ENCODE data around the gene MAP4K5. TPM values are rescaled to one million over a fixed set of nuclear protein-coding genes. Genes with fewer than 3 reads are reported as not detected.

Gene MAP4K5
- total RNA-seq, 1 experiment from 2014 or later, result 42.8 TPM

GRCh38 chr14:50545618-50546017, 13.2 kb upstream of the MAP4K5 start:
- ChIA-PET CTCF (interaction anchor here (0.6 to 1.2 kb wide), 4 partner anchors 15 to 228 kb away, joined by 4 to 6 read pairs (median 4); partner anchors contain the start of gene ATL1), POLR2A (interaction anchor here (0.6 kb wide), 1 partner anchor 176 kb away, joined by 3 read pairs; no protein-coding TSS in a partner anchor)
- Mint-ChIP-seq H3K4me1 (peaks cover 4% of the 10 kb centered on the region; the same call in 1 of the 2 replicates), H3K9me3 (peaks cover 6% of the 10 kb centered on the region), H3K36me3 (no peaks in the 10 kb centered on the region), H3K4me3 (no peak overlapping the region), H3K27me3 (ENCODE audit: low read depth) (peaks cover under 1% of the 10 kb centered on the region; the same call in 1 of the 2 replicates), H3K27ac (no peak overlapping the region)
- TF ChIP-seq ZNF317 (CRISPR knock-in tag; IDR thresholded peaks at IDR 0.05; ENCODE audit: borderline replicate concordance, low read depth), result no peak
- no peak for TF ChIP-seq GRHL2 (CRISPR knock-in tag; IDR thresholded peaks at IDR 0.05; ENCODE audit: insufficient replicate concordance, severe bottlenecking)
- TF ChIP-seq, protein P1, sequence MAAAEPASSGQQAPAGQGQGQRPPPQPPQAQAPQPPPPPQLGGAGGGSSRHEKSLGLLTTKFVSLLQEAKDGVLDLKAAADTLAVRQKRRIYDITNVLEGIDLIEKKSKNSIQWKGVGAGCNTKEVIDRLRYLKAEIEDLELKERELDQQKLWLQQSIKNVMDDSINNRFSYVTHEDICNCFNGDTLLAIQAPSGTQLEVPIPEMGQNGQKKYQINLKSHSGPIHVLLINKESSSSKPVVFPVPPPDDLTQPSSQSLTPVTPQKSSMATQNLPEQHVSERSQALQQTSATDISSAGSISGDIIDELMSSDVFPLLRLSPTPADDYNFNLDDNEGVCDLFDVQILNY (CRISPR knock-in tag; IDR thresholded peaks at IDR 0.05), result no peak
- DNase-seq (ENCODE audit: low spot score), result no peak
- no peak for ATAC-seq

DNA sequence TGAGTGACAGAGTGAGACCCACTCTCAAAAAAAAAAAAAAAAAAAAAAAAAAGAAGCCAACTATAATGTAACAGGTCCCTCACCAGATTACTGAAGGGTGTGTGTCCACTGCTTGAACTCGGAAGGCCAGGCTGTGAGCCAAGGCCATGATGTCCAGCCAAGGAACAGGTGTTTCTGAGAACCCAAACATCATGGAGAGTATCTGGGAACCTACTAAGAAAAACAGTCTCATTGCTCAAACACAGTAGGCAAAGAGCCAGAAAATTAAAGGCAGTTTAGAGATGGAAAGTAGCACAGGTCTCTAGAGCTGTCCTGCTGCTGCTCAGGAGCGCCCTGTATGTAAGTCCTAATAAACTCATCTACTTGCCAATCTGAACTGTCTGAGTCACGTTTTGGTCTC, 12.5 kb upstream of the MAP4K5 start:
- Mint-ChIP-seq H3K36me3 (no peaks in the 10 kb centered on the region), H3K27me3 (ENCODE audit: low read depth) (no peaks in the 10 kb centered on the region), H3K4me3 (no peak overlapping the region), H3K4me1 (peaks cover 4% of the 10 kb centered on the region; the same call in 1 of the 2 replicates), H3K9me3 (peaks cover 5% of the 10 kb centered on the region), H3K27ac (no peak overlapping the region)
- ChIA-PET POLR2A (interaction anchor here (0.6 kb wide), 1 partner anchor 175 kb away, joined by 3 read pairs; no protein-coding TSS in a partner anchor), CTCF (interaction anchor here (0.6 to 1.2 kb wide), 5 partner anchors 15 to 229 kb away, joined by 4 to 7 read pairs (median 4); partner anchors contain the start of gene ATL1)
- DNase-seq (ENCODE audit: low spot score) (no peak), ATAC-seq (no peak)
- no peak for TF ChIP-seq KAT7 (CRISPR knock-in tag; IDR thresholded peaks at IDR 0.05; ENCODE audit: borderline replicate concordance)
- TF ChIP-seq ZNF121 (CRISPR knock-in tag; IDR thresholded peaks at IDR 0.05), result no peak
- TF ChIP-seq TEAD4 (CRISPR knock-in tag; IDR thresholded peaks at IDR 0.05), result no peak
- no peak for TF ChIP-seq RORB (CRISPR knock-in tag; IDR thresholded peaks at IDR 0.05)
- TF ChIP-seq, protein P1 (CRISPR knock-in tag; IDR thresholded peaks at IDR 0.05), result no peak
- TF ChIP-seq ARID4B (CRISPR knock-in tag; IDR thresholded peaks at IDR 0.05; ENCODE audit: borderline replicate concordance), result no peak
- no peak for TF ChIP-seq ZNF317 (CRISPR knock-in tag; IDR thresholded peaks at IDR 0.05; ENCODE audit: borderline replicate concordance, low read depth)
- TF ChIP-seq, protein P2, sequence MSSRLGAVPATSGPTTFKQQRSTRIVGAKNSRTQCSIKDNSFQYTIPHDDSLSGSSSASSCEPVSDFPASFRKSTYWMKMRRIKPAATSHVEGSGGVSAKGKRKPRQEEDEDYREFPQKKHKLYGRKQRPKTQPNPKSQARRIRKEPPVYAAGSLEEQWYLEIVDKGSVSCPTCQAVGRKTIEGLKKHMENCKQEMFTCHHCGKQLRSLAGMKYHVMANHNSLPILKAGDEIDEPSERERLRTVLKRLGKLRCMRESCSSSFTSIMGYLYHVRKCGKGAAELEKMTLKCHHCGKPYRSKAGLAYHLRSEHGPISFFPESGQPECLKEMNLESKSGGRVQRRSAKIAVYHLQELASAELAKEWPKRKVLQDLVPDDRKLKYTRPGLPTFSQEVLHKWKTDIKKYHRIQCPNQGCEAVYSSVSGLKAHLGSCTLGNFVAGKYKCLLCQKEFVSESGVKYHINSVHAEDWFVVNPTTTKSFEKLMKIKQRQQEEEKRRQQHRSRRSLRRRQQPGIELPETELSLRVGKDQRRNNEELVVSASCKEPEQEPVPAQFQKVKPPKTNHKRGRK (CRISPR knock-in tag; IDR thresholded peaks at IDR 0.05; ENCODE audit: borderline replicate concordance), result no peak
- TF ChIP-seq CREB1 (CRISPR knock-in tag; IDR thresholded peaks at IDR 0.05), result no peak
- no peak for TF ChIP-seq HMGA2 (CRISPR knock-in tag; IDR thresholded peaks at IDR 0.05)
- no peak for TF ChIP-seq FOXK1 (CRISPR knock-in tag; IDR thresholded peaks at IDR 0.05)
- TF ChIP-seq EMX1 (CRISPR knock-in tag; IDR thresholded peaks at IDR 0.05), result no peak
- TF ChIP-seq, protein P3, sequence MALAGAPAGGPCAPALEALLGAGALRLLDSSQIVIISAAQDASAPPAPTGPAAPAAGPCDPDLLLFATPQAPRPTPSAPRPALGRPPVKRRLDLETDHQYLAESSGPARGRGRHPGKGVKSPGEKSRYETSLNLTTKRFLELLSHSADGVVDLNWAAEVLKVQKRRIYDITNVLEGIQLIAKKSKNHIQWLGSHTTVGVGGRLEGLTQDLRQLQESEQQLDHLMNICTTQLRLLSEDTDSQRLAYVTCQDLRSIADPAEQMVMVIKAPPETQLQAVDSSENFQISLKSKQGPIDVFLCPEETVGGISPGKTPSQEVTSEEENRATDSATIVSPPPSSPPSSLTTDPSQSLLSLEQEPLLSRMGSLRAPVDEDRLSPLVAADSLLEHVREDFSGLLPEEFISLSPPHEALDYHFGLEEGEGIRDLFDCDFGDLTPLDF (CRISPR knock-in tag; IDR thresholded peaks at IDR 0.05), result no peak
- TF ChIP-seq ZNF416 (CRISPR knock-in tag; IDR thresholded peaks at IDR 0.05), result no peak
- TF ChIP-seq MXD4 (CRISPR knock-in tag; IDR thresholded peaks at IDR 0.05; ENCODE audit: borderline replicate concordance), result no peak
- TF ChIP-seq TCF7 (CRISPR knock-in tag; IDR thresholded peaks at IDR 0.05; ENCODE audit: low read depth), result no peak
- no peak for TF ChIP-seq ELF4 (CRISPR knock-in tag; IDR thresholded peaks at IDR 0.05; ENCODE audit: low read depth)
